PC-9 (cell line): ENCODE results near the gene TOM1L2. TPM values are rescaled to one million over a fixed set of nuclear protein-coding genes. Genes with fewer than 3 reads are reported as not detected.
A peak's percentile ranks its signal among the peaks of the same experiment; 100 is the strongest.

Source experiments
- BruUV-seq: library from RNA; stranded (reverse); fragments of 400-500 nt; replicated peaks from 2 replicates; lab custom pipeline; 2021; lab: Mats Ljungman, UMichigan
- CTCF ChIA-PET: fragments of 300-600 bp; sonication (Branson Sonifier 250); formaldehyde crosslinking; loops from one replicate; lab custom pipeline; 2022; ENCODE audit warnings: antibody characterized with exemption; lab: Charles Lee
- POLR2A ChIA-PET: fragments of 300-600 bp; sonication (Branson Sonifier 250); formaldehyde crosslinking; loops from one replicate; lab custom pipeline; 2022; ENCODE audit warnings: antibody characterized with exemption; ENCODE audit not compliant: unreplicated experiment; lab: Charles Lee
- DNase-seq, 2 experiments: peaks; one replicate each; pipeline versions ENCODE4 v3.0.0 to v3.0.0-alpha.2; 2015 to 2022; ENCODE audit warnings: mixed read lengths in 1 of 2
- H2AFZ ChIP-seq: fragments of 200-600 bp; sonication (generic); 2 replicates; pipeline ENCODE4 v1.8.1; 2017; ENCODE audit warnings: antibody characterized with exemption
- H3F3A ChIP-seq: fragments of 200-600 bp; sonication (generic); 2 replicates; pipeline ENCODE4 v1.8.1; 2017; ENCODE audit warnings: antibody characterized with exemption, mild to moderate bottlenecking, low read depth; ENCODE audit not compliant: insufficient read depth
- H3K27ac ChIP-seq: fragments of 200-600 bp; sonication (generic); 2 replicates; pipeline ENCODE4 v1.6.1; 2016; ENCODE audit warnings: mixed run types
- H3K27me3 ChIP-seq: fragments of 200-600 bp; sonication (generic); 2 replicates; pipeline ENCODE4 v1.6.1; 2016; ENCODE audit warnings: low read depth, mixed run types; ENCODE audit not compliant: insufficient read depth
- H3K36me3 ChIP-seq: fragments of 200-600 bp; sonication (generic); 2 replicates; pipeline ENCODE4 v1.6.1; 2016; ENCODE audit warnings: low read depth, mixed run types
- H3K4me1 ChIP-seq: fragments of 200-600 bp; sonication (generic); replicated peaks from 2 replicates; pipeline ENCODE4 v1.6.1; 2016; ENCODE audit warnings: mixed run types; ENCODE audit not compliant: insufficient read depth
- H3K4me2 ChIP-seq: fragments of 200-600 bp; sonication (generic); 2 replicates; pipeline ENCODE4 v1.6.1; 2017; ENCODE audit warnings: mixed run types
- H3K4me3 ChIP-seq: fragments of 200-600 bp; sonication (generic); 2 replicates; pipeline ENCODE4 v1.6.1; 2016; ENCODE audit warnings: mixed run types
- H3K79me2 ChIP-seq: fragments of 200-600 bp; sonication (generic); 2 replicates; pipeline ENCODE4 v1.6.1; 2017; ENCODE audit warnings: low read depth, mixed run types
- H3K9me2 ChIP-seq: fragments of 200-600 bp; sonication (generic); 2 replicates; pipeline ENCODE4 v1.8.1; 2017; ENCODE audit warnings: mild to moderate bottlenecking; ENCODE audit not compliant: insufficient read depth
- H3K9me3 ChIP-seq: fragments of 200-600 bp; sonication (generic); 2 replicates; pipeline ENCODE4 v1.8.1; 2016; ENCODE audit warnings: low read depth; ENCODE audit not compliant: insufficient read depth
- H4K20me1 ChIP-seq: fragments of 200-600 bp; sonication (generic); 2 replicates; pipeline ENCODE4 v1.8.1; 2017; ENCODE audit not compliant: insufficient read depth
- EZH2 ChIP-seq: fragments of 200-600 bp; sonication (generic); IDR thresholded peaks from 2 replicates; pipeline ENCODE4 v1.8.0; 2017; ENCODE audit warnings: antibody characterized with exemption, low read depth
- intact Hi-C: fragments of 100-400 bp; cut with micrococcal nuclease; formaldehyde crosslinking; loops from one replicate; pipeline ENCODE4 v1.10.0; 2022; ENCODE audit not compliant: unreplicated experiment
- total RNA-seq: library from RNA; stranded (reverse); gene quantifications from 2 replicates; pipeline ENCODE4 v1.2.3, GENCODE V29; 2021
- TF ChIP-seq, protein P1 (sequence below): fragments of 200-600 bp; sonication (generic); conservative IDR thresholded peaks from 2 replicates; pipeline ENCODE4 v1.6.1; 2017; ENCODE audit warnings: mixed run types, antibody characterized with exemption, mild to moderate bottlenecking, moderate library complexity

The TOM1L2 gene
- total RNA-seq, 1 experiment from 2014 or later: 68.5 TPM

DNA sequence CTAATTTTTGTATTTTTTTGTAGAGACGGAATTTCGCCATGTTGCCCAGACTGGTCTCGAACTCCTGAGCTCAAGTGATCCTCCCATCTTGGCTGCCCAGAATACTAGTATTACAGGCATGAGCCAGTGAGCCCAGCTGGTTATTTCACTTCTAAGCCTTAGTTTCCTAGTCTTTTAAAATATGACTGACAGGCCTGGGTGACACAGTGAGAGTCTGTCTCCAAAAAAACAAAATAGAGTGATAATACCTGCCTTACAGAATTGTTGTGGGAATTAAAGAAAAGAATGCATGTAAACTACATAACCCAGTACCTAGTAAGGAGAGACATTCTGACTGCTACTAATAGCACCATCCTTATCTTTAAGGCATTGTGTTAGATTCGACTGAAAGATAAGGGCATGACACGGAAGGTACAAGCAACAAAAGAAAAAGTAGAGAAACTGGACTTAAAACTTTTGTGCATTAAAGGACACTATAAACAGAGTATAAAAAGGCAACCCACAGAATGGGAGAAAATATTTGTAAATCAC lies 11.6 kb downstream of the TOM1L2 start:
- Histone ChIP-seq H3K9me3 (no peaks in the 10 kb centered on the region), H2AFZ (no peak overlapping the region), H4K20me1 (peaks cover 4% of the 10 kb centered on the region; the same call in 1 of the 2 replicates), H3K36me3 (no peaks in the 10 kb centered on the region), H3K79me2 (peaks cover 67% of the 10 kb centered on the region), H3F3A (peaks cover 49% of the 10 kb centered on the region), H3K27ac (peak overlapping the region; percentile 90; the same call in 1 of the 2 replicates), H3K4me2 (0 out of 2 replicates have a peak overlapping the region, but pooled peaks have one; percentile 49), H3K27me3 (no peaks in the 10 kb centered on the region), H3K4me3 (no peak overlapping the region), H3K4me1 (peaks cover 54% of the 10 kb centered on the region), H3K9me2 (no peaks in the 10 kb centered on the region)
- intact Hi-C loops: no loop called here
- no TSS peak for BruUV-seq
- no peak for DNase-seq
- ChIA-PET CTCF (no interaction called here), POLR2A (interaction anchor here (0.6 to 0.7 kb wide), 3 partner anchors 8 to 39 kb away, joined by 3 to 7 read pairs (median 4); partner anchors contain the start of gene TOM1L2)
- TF ChIP-seq, protein P1, sequence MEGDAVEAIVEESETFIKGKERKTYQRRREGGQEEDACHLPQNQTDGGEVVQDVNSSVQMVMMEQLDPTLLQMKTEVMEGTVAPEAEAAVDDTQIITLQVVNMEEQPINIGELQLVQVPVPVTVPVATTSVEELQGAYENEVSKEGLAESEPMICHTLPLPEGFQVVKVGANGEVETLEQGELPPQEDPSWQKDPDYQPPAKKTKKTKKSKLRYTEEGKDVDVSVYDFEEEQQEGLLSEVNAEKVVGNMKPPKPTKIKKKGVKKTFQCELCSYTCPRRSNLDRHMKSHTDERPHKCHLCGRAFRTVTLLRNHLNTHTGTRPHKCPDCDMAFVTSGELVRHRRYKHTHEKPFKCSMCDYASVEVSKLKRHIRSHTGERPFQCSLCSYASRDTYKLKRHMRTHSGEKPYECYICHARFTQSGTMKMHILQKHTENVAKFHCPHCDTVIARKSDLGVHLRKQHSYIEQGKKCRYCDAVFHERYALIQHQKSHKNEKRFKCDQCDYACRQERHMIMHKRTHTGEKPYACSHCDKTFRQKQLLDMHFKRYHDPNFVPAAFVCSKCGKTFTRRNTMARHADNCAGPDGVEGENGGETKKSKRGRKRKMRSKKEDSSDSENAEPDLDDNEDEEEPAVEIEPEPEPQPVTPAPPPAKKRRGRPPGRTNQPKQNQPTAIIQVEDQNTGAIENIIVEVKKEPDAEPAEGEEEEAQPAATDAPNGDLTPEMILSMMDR: no peak
- no peak for TF ChIP-seq EZH2

- H3K27ac ChIP-seq: peak overlapping the region; percentile 90
- no peak overlapping the region for H2AFZ ChIP-seq
- peak overlapping the region; percentile 49 for H3K4me2 ChIP-seq
- no peaks in the 10 kb centered on the region for H3K9me2 ChIP-seq
- peaks cover 49% of the 10 kb centered on the region for H3F3A ChIP-seq
- no peak for DNase-seq
- H3K9me3 ChIP-seq: no peaks in the 10 kb centered on the region
- no peak overlapping the region for H3K4me3 ChIP-seq
- peaks cover 66% of the 10 kb centered on the region for H3K79me2 ChIP-seq
- no TSS peak for BruUV-seq
- no peaks in the 10 kb centered on the region for H3K36me3 ChIP-seq
- intact Hi-C loops: loop anchor here (2.0 kb wide), 3 partner anchors 13 to 49 kb away; partner anchors contain the start of genes DRC3 and TOM1L2
- TF ChIP-seq, protein P1: no peak
- TF ChIP-seq EZH2: no peak
- H3K4me1 ChIP-seq: peaks cover 54% of the 10 kb centered on the region
- H3K27me3 ChIP-seq: no peaks in the 10 kb centered on the region
- H4K20me1 ChIP-seq: peaks cover 4% of the 10 kb centered on the region; the same call in 1 of the 2 replicates
- ChIA-PET CTCF (no interaction called here), POLR2A (interaction anchor here (0.7 kb wide), 2 partner anchors 8 to 38 kb away, joined by 4 to 7 read pairs; no protein-coding TSS in a partner anchor)
Observed at GRCh38 chr17:17959520-17960361, 12.5 kb downstream of the TOM1L2 start.

- Histone ChIP-seq H2AFZ (no peak overlapping the region), H3K36me3 (no peaks in the 10 kb centered on the region), H3K27me3 (no peaks in the 10 kb centered on the region), H3F3A (peaks cover 49% of the 10 kb centered on the region), H3K79me2 (peaks cover 70% of the 10 kb centered on the region), H3K4me2 (peak overlapping the region; percentile 49), H3K4me1 (peaks cover 48% of the 10 kb centered on the region), H3K9me3 (no peaks in the 10 kb centered on the region), H3K27ac (peak overlapping the region; percentile 90), H3K9me2 (no peaks in the 10 kb centered on the region), H4K20me1 (peaks cover 4% of the 10 kb centered on the region; the same call in 1 of the 2 replicates), H3K4me3 (peak overlapping the region; percentile 12; the same call in 1 of the 2 replicates)
- intact Hi-C loops: loop anchor here (1.0 to 2.0 kb wide), 5 partner anchors 14 to 74 kb away; partner anchors contain the start of genes DRC3 and TOM1L2
- POLR2A ChIA-PET: interaction anchor here (1.4 kb wide), 1 partner anchor 13 kb away, joined by 21 read pairs; the partner anchor contains the start of genes DRC3 and TOM1L2
- CTCF ChIA-PET: interaction anchor here (0.7 to 1.8 kb wide), 2 partner anchors 37 to 40 kb away, joined by 3 to 23 read pairs; no protein-coding TSS in a partner anchor
- TF ChIP-seq, protein P1: no peak
- no peak for TF ChIP-seq EZH2
- BruUV-seq: TSS peak; percentile 98
- DNase-seq: no peak
Observed at GRCh38 chr17:17958982-17959381, 13.2 kb downstream of the TOM1L2 start.
